ENCODE measurements around the gene SLC2A13.
"Not testable (repeated sequence)": the region's sequence is repeated elsewhere in the genome, so short reads cannot be mapped to it uniquely, and the experiment has no call there.

SLC2A13 gene

DNA sequence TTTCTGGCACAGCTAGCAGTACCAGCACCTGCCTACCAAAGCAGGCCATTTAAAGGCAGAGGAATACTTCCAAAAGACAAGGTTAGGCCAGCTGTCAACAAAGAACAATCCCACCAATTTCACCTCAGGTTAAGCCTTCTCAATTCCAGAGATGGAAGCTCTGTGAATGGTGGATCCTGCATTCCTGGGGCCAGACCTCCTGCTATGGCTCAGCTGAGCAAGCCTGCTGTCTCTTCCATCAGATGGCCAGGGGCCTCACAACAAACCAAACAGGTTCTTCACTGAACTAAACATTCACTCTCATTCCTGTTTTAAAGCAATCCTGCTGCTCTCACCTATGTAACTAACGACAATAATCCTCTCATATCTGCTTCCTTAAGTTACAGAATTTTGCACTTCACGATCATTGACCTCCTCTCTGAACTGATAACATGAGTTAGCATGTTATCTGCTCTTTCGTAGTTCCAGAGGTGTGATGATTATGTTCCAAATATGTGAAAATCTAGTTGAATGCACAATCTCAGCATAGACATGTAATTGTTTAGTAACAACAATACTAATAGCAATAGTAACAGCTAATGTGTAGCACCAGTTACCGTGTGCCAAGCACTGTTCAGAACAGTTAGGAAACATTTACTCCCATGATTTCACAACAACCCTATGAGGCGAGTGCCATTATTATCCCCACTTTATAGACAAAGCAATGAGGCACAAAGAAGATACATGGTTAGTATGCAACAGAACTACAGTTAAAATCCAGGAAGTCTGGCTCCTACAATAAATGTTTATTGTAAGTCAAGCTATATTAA lies 73.2 kb downstream of the SLC2A13 start:
- TF ChIP-seq, protein P1, sequence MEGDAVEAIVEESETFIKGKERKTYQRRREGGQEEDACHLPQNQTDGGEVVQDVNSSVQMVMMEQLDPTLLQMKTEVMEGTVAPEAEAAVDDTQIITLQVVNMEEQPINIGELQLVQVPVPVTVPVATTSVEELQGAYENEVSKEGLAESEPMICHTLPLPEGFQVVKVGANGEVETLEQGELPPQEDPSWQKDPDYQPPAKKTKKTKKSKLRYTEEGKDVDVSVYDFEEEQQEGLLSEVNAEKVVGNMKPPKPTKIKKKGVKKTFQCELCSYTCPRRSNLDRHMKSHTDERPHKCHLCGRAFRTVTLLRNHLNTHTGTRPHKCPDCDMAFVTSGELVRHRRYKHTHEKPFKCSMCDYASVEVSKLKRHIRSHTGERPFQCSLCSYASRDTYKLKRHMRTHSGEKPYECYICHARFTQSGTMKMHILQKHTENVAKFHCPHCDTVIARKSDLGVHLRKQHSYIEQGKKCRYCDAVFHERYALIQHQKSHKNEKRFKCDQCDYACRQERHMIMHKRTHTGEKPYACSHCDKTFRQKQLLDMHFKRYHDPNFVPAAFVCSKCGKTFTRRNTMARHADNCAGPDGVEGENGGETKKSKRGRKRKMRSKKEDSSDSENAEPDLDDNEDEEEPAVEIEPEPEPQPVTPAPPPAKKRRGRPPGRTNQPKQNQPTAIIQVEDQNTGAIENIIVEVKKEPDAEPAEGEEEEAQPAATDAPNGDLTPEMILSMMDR (IDR thresholded peaks at IDR 0.05; ENCODE audit: low read depth, low read length, missing control alignments): no peak
- DNase-seq (ENCODE audit: low read depth): no peak

DNA sequence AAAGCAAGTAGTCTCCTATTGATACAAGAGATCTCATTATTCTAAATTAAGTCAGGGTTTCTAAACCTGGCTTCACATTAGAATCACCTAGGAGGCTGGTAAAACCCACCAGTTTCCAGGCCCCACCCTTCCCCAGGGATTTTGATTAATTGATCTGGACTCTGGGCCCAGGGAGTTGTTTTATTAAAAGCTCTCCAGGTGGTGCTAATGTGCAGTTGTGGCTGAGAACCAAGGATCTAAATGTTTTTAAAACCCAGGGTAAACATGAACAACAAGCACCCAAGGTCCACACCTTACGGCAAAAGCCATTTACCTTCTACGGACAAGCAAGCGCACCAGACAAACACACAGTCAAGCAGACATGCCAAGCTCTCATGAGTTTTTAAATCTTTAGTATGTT lies 73.9 kb downstream of the SLC2A13 start:
- TF ChIP-seq, protein P1 (IDR thresholded peaks at IDR 0.05; ENCODE audit: low read depth, low read length, missing control alignments): no peak
- no peak overlapping the region for H3K4me3 ChIP-seq (ENCODE audit: low read depth, low read length)
- DNase-seq (ENCODE audit: low read depth): no peak

More for the DNA sequence above, 73.2 kb downstream of the SLC2A13 start:
- no peak overlapping the region for H3K4me3 ChIP-seq (ENCODE audit: low read depth, low read length)

DNA sequence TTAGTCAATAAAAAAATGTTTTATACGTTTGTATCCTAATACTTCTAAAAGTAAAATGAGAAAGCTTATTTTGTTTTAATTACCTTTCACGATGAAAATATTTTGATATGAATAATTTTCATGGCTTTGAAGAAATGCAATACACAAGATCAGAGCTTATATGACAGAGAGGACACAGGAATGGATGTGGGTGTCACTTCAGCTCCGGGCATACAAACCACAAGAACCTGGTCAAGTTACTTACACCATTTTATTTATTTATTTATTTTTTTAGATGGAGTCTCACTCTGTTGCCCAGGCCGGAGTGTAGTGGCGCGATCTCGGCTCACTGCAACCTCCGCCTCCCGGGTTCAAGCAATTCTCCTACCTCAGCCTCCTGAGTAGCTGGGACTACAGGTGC lies 74.9 kb downstream of the SLC2A13 start:
- not testable (repeated sequence) for DNase-seq (ENCODE audit: low read depth); H3K4me3 ChIP-seq (ENCODE audit: low read depth, low read length)

DNA sequence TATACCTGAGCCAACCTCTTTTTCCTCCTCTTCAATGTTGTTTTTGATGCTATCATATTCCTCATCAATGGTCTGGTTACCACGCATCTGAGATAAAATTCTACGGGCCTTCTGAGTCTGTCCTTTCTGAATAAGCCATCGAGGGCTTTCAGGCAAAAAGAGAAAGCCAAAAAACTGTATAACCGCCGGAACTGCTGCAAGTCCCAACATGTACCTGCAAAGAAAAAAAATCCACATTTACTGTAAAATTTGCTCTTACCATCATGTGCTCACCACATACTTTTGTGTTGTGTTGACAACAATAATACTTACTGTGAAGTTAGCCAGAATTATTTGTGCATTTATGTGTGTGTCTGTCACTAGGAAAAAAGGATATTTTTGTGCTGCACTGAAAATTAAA lies 77.6 kb downstream of the SLC2A13 start:
- no peak overlapping the region for H3K4me3 ChIP-seq (ENCODE audit: low read depth, low read length)
- DNase-seq (ENCODE audit: low read depth): no peak
- TF ChIP-seq, protein P1 (IDR thresholded peaks at IDR 0.05; ENCODE audit: low read depth, low read length, missing control alignments): no peak

DNA sequence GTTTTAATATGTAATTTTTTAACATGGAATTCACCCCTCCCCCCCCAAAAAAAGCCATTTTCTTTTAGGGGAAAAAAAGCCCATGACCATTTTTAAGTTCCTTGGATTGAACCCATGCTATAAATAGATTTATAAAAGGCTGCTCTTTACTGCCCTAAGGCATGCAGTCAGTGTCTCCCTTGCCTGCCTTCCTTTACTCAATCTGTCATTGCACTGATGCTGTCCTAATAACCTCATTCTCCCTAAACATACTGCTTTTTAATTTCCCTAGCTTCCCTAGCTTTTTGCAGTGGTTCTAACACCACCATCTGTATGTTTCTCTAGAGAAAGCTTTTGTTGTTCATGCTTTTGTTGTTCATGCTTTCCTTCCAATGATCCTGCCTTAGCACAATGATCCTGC lies 83.0 kb downstream of the SLC2A13 start:
- DNase-seq (ENCODE audit: low read depth): no peak
- TF ChIP-seq, protein P1 (IDR thresholded peaks at IDR 0.05; ENCODE audit: low read depth, low read length, missing control alignments): no peak

DNA sequence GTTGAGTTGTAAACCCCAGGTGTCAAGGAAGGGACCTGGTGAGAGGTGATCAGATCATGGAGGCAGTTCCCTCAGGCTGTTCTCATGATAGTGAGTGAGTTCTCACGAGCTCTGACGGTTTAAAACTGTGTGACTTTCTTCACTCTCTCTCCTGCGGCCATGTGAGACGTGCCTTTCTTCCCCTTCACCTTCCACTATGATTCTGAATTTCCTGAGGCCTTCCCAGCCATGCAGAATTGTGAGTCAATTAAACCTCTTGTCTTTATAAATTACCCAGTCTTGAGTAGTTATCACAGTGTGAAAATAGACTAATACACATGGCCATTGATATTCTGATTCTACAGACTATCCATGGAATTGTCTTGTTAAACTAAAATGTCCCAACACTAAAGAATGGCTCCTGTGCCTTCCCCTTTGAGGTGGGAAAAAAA lies 85.6 kb downstream of the SLC2A13 start:
- TF ChIP-seq, protein P1 (IDR thresholded peaks at IDR 0.05; ENCODE audit: low read depth, low read length, missing control alignments): no peak
- DNase-seq (ENCODE audit: low read depth): no peak
- H3K4me3 ChIP-seq (ENCODE audit: low read depth, low read length): no peak overlapping the region

More for the DNA sequence above, 83.0 kb downstream of the SLC2A13 start:
- H3K4me3 ChIP-seq (ENCODE audit: low read depth, low read length): no peak overlapping the region

DNA sequence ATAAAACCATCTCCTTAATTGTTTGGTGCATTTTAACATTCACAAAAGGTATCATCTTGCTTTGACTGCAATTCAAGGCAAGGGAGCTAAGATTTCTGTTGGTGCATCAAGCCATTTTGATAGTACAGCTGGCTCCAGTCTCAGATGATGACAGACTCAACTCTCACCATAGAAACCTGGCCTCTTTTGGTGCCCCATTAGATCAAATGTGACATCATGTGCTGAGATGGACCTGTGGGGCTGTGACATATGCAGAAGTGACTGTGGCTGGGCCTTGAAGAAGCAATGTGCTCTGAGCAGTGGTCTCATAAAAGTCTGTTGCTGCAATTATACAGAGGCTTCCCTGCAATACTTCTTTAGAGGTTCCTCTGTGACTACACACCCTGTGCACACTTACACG lies 88.4 kb downstream of the SLC2A13 start:
- H3K4me3 ChIP-seq (ENCODE audit: low read depth, low read length): no peak overlapping the region
- TF ChIP-seq, protein P1 (IDR thresholded peaks at IDR 0.05; ENCODE audit: low read depth, low read length, missing control alignments): no peak
- no peak for DNase-seq (ENCODE audit: low read depth)
